Central memory CD4-positive, alpha-beta T cell (primary cell): ENCODE measurements around the gene SDF4.

Experiments used
- DNase-seq: peaks from one replicate; pipeline ENCODE4 v3.0.0; 2022

Gene SDF4

GRCh38 chr1:1175221-1176062 is 56.4 kb downstream of the SDF4 start:
- DNase-seq: no peak

GRCh38 chr1:1173793-1174415 is 57.9 kb downstream of the SDF4 start, which contains the start of gene TTLL10:
Gene TTLL10, plus strand, starts transcription at chr1:1173880. Its CDS starts 5,336 bp downstream, at chr1:1179216.
- DNase-seq: peak; percentile 74

- DNase-seq: no peak
Measured at GRCh38 chr1:1173061-1173792, 58.6 kb downstream of the SDF4 start.

- DNase-seq: peak; percentile 39
Measured at GRCh38 chr1:1171546-1172340, 60.1 kb downstream of the SDF4 start.

- DNase-seq: no peak
Measured at GRCh38 chr1:1171161-1171545, 60.6 kb downstream of the SDF4 start.

- DNase-seq: no peak
Measured at GRCh38 chr1:1170215-1171091, 61.3 kb downstream of the SDF4 start.

- no peak for DNase-seq
Measured at GRCh38 chr1:1169429-1170214, 62.2 kb downstream of the SDF4 start.

GRCh38 chr1:1168451-1169411 is 63.1 kb downstream of the SDF4 start:
- no peak for DNase-seq

GRCh38 chr1:1167841-1168450 is 63.9 kb downstream of the SDF4 start:
- DNase-seq: no peak

- no peak for DNase-seq
Measured at GRCh38 chr1:1167398-1167821, 64.4 kb downstream of the SDF4 start.
